ENCODE results near the gene SLC2A4.

GRCh38 chr17:7279448-7279847 is 2.1 kb upstream of the SLC2A4 start:
- TF ChIP-seq CTCF (IDR thresholded peaks at IDR 0.05; ENCODE audit: borderline replicate concordance, extremely low read depth, low read length, poor library complexity, severe bottlenecking): no peak
- no peak for TF ChIP-seq EZH2 (IDR thresholded peaks at IDR 0.05; ENCODE audit: borderline replicate concordance, low read depth, low read length, severe bottlenecking)
